Measurements from ENCODE around the gene ITSN1.
"Not testable (repeated sequence)": the region's sequence is repeated elsewhere in the genome, so short reads cannot be mapped to it uniquely, and the experiment has no call there.

ITSN1 gene

DNA sequence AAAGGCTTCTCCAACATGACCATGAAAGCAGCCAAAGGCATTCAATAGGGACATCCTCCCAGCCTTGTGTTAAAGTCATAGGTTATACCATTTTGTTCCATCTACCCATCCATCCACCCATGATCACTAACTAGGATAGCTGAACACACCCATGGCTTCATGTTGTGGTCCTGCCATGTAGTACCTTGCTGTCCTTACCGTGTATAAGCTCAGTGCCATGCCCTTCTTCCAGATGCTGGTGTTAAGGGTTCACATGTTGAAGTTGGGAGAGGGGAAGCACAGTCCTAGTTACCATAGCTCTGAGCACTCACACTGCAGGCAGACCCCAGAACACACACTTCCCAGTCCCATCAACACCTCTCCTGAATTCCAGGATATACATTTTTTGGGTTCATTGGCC lies 221.8 kb downstream of the ITSN1 start:
- no peak for DNase-seq (ENCODE audit: low spot score)

DNA sequence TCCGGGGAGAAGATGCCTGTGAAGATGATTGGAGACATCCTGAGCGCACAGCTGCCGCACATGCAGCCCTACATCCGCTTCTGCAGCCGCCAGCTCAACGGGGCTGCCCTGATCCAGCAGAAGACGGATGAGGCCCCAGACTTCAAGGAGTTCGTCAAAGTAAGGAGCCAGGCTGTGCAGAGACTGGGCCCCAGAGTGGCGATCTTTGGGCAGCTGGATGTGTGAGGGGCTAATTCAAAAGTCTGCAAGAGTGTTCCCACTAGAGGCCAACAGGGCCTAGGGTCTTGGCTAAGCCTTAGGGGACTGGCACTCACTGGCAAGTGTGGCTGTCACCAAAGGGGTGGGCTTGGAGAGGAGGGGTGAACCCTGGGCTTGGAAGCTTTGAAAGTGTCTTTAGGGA lies 222.9 kb downstream of the ITSN1 start:
- DNase-seq (ENCODE audit: low spot score): no peak

DNA sequence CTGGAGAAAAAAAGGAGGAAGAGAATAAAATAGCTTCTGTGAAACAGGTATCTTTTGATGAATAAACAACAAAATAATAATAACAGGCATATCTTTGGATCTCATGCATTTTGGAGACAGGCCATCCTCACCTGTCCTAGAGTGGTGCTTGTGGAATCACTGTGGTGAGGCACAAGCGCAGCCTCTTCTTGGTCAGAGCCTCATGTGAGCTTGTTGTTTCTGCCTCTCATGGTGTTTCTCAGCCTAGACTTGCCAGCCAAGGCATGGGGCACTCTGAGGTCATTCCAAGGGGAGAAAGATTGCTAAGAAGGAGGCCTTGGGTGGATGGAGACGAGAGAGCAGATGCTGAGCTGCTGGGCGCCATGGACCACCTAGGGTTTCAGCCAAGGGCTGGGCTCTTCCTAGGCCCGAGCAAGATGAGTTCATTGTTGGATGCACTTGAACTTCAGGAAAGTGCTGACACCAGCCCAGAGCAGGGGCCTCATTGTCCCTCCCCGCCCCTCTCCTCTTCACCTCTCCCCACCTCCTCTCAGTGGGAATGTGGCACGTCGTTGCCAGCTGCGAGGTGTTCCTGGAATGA lies 223.8 kb downstream of the ITSN1 start:
- DNase-seq (ENCODE audit: low spot score): no peak

DNA sequence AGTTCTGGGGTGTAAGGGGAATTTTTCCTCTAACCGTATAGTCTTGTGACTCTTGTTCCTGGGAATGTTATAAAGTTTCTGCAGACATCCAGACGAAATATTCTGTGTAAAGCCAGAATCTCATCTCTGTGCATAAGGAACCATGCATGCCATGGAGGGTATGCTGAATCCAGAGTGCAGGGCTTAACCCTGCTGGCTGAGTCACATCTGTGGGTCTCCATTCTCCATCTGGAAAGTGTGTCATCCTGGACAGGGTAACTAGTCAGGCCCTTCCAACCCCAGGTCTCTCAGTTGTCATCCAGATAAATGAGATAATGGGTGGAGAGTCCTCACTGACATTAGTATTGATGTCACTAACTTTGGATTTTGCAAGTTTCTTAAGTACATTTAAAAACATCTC lies 224.5 kb downstream of the ITSN1 start:
- DNase-seq (ENCODE audit: low spot score): no peak

DNA sequence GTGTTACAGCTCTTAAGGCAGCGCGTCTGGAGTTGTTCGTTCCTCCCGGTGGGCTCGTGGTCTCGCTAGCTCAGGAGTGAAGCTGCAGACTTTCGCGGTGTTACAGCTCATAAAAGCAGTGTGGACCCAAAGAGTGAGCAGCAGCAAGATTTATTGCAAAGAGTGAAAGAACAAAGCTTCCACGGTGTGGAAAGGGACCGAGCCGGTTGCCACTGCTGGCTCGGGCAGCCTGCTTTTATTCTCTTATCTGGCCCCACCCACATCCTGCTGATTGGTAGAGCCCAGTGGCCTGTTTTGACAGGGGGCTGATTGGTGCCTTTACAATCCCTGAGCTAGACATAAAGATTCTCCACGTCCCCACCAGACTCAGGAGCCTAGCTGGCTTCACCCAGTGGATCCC lies 225.6 kb downstream of the ITSN1 start:
- DNase-seq (ENCODE audit: low spot score): not testable (repeated sequence)

DNA sequence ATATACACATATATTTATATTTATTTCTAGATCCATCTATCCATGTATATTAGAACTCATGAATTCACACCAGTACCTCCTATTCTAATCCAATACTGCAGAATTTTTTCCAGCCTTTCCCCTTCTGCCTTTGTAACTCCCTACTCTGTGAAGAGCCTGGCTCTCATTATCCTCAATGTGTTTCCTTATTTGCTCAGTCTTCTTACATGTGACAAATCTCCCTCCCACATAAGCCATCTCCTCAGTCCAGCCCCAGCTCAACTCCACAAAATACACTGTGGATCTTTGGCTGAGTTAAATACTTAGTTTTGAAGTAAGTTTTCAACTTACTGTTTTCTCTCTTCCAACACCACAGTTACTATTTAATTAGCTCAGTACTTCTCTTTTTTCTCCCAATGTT lies 227.6 kb downstream of the ITSN1 start:
- DNase-seq (ENCODE audit: low spot score): no peak

- DNase-seq (ENCODE audit: low spot score): no peak
These were observed 228.5 kb downstream of the ITSN1 start for GRCh38 chr21:33870768-33871167.

DNA sequence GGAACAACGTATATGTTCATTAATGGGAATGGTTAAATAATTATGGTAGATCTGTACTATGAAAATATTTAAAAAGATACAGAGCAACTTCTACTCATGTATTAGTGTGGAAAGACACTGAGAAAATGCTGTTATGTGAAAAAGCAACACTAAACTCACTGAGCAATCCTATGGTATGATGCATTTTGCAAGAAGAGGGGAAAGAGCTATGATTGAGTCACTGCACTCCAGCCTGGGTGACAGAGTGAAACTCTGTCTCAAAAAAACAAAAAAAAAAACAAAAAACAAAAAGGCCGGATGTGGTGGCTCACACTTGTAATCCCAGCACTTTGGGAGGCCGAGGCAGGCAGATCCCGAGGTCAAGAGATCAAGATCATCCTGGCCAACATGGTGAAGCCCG lies 228.9 kb downstream of the ITSN1 start:
- no peak for DNase-seq (ENCODE audit: low spot score)

- no peak for DNase-seq (ENCODE audit: low spot score)
These were observed 230.7 kb downstream of the ITSN1 start for GRCh38 chr21:33872881-33873515.

- no peak for DNase-seq (ENCODE audit: low spot score)
These were observed 231.9 kb downstream of the ITSN1 start for GRCh38 chr21:33874161-33874560.

DNA sequence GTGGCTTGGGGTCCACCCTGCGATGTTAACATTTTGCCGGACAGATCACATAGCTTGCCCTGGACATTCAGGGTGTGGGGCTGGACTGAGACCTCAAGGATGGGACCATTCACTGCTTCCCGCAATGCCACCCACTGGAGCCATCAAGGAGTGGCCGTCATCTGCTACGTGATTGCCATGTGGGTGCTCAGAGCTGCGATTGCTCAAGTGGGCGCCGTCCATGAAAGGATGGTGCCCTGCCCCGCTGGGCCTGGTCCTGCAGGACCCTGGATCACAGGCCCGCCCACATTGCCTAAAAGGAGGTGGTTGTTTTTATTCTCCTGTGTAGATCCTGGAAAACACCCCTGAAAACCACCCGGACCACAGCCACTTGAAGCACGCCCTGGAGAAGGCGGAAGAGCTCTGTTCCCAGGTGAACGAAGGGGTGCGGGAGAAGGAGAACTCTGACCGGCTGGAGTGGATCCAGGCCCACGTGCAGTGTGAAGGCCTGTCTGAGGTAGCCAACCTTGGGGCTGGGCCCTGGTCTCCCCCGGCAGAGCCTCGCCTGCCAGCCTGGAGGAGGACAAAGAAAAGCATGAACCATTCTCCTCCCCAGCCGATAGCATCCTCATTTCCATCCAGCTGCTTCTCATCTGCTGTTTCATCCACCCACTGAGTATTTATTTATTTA lies 232.9 kb downstream of the ITSN1 start:
- DNase-seq (ENCODE audit: low spot score): no peak

GRCh38 chr21:33878824-33879223 lies 236.5 kb downstream of the ITSN1 start:
- DNase-seq (ENCODE audit: low spot score): no peak

DNA sequence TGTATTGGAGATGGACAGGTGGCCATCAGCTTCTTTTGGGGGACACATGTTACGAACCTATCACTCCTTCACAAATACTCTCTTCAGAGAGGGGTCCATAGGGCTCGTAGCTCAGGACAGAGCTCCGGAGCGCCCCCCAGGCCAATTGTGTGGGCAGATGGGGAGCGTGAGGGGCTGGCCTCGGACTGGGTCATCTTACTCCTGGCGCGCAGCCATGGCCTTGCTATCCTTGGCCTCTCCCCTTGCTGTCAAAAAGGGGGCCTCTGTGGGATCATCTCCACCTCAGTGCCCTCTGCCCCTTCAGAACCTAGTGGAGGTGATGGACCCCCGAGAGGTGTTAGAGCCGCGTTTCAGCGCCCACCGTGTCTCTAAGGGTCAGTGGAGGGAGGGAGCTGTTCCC lies 238.3 kb downstream of the ITSN1 start:
- no peak for DNase-seq (ENCODE audit: low spot score)

- DNase-seq (ENCODE audit: low spot score): no peak
These were observed 239.6 kb downstream of the ITSN1 start for GRCh38 chr21:33881689-33882440.

DNA sequence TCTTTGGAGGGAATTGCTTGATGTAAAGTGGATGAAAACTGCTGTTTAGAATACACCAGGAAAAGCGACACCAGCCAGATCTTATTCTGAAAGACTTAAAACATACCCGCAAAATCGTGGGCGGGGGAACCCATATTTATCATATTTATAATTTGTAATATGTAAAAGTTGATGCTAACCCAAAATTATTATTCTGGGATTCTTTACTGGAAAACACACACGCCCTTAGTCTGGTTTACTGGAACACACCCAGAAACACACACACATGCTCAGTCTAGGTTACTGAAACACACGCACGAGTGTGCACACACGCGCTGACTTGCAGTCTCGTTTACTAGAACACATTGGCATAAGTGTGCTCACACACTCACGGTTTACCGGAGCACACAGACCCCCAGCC lies 240.8 kb downstream of the ITSN1 start:
- no peak for DNase-seq (ENCODE audit: low spot score)

DNA sequence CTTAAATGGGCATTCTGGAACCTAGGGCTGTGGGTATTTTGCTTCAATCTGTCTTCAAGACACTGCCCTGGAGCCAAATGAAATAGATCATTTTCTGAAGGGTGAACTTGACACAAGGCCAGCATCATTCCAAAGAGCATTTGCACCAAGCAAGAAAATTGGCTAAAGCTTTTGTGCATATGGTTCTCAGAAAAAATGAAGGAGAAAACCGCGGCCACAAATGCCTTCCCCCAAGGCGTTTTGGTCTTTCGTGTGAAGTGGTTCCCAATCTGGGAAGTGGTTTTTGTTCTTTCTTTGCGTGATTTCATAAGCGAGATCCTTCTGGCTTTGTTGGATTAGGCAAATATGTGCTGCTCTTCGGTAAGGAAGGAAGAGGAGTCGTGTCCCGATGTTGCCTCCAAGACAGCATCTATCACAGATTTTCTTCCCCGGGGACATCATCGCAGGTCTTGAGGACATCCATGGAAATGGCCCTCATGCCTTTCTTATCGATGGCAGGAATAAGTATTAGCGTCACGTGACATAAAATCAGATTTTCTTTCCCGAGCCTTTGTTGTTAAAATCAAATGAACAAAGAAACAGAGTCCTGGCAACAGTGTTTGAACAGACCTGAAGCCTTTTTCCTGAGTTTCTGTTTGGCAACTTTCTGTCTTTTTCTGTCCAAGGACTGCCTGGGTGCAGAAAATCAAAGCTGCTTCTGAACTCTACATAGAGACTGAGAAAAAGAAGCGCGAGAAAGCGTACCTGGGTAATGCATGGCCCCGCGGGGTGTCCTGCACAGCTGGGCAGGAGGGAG lies 242.3 kb downstream of the ITSN1 start:
- no peak for DNase-seq (ENCODE audit: low spot score)

DNA sequence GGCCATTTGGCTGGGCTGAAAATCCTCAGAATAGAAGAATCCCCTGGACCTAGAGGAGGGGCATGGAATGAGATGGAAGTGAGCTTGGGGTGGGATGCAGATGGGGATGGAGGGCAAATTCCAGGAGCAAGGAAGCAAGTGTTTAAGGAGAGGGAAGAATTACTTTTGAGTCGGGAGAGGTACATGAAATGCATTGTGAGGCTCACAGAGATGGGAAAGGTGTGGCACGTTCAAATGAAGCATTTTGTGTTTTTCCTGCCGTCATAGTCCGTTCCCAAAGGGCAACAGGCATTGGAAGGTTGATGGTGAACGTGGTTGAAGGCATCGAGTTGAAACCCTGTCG lies 242.8 kb downstream of the ITSN1 start:
- no peak for DNase-seq (ENCODE audit: low spot score)

DNA sequence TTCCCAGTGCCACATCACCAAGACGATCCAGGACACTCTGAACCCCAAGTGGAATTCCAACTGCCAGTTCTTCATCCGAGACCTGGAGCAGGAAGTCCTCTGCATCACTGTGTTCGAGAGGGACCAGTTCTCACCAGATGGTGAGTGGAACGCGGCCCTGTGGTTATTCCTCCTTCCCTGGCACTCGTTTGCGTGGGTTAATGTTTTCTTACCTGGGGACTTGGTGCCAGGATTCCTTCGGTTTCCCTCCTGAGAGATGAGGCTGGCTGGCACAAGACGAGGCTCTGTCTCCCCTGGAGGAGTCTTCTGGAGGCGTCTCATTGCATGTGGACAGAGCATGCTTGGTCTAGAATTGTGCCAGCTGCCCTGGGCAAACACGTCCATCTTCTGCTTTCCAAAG lies 244.0 kb downstream of the ITSN1 start:
- no peak for DNase-seq (ENCODE audit: low spot score)

- DNase-seq (ENCODE audit: low spot score): no peak
These were observed 247.9 kb downstream of the ITSN1 start for GRCh38 chr21:33890187-33890586.

- no peak for DNase-seq (ENCODE audit: low spot score)
These were observed 250.6 kb downstream of the ITSN1 start for GRCh38 chr21:33892853-33893252.

DNA sequence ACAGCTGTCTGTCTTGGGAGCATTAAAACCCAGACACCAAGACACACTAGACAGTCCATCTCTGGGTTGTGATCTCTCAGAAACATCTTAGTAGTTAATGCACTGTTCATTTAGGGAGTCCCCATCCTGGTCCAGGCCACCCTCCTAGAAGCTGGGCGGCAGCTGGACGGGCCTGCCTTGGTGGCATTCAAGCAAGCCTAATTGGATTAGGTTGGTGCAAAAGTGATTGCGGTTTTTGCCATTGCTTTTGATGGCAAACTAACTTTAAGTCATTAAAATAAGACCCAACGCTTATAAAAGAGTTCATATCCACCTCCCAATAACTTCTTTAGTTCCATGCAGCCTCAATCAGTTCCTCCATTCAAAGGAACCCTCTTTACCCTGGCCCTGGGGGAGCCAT lies 251.6 kb downstream of the ITSN1 start:
- no peak for DNase-seq (ENCODE audit: low spot score)

GRCh38 chr21:33894736-33895288 lies 252.5 kb downstream of the ITSN1 start:
- no peak for DNase-seq (ENCODE audit: low spot score)
